ENCODE measurements around the gene AGR2. TPM values are rescaled to one million over a fixed set of nuclear protein-coding genes. Genes with fewer than 3 reads are reported as not detected.

Gene AGR2
- total RNA-seq, 1 experiment from 2014 or later, result not detected

DNA sequence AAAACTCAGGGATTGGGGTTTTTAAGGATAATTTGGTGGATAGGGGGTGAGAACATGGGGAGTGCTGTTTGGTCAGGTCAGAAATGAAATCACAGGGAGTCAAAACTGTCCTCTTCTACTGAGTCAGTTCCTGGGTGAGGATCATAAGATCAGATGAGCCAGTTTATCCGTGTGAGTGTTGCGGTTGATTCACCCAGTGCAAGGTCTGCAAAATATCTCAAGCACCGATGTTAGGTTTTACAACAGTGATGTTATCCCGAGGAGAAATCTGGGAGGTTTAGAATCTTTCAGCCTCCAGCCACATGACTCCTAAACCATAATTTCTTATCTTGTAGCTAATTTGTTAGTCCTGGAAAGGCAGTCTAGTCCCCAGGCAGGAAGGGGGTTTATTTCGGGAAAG lies 31.7 kb upstream of the AGR2 start:
- Histone ChIP-seq H2BK120ac (ENCODE audit: low read depth, low read length, poor library complexity, severe bottlenecking) (no peak overlapping the region), H3K23me2 (ENCODE audit: insufficient read length, low read depth, low read length, poor library complexity, severe bottlenecking) (no peaks in the 10 kb centered on the region), H4K20me1 (ENCODE audit: control insufficient read depth, insufficient read depth, insufficient read length) (no peaks in the 10 kb centered on the region), H3K27ac (ENCODE audit: insufficient read length, low read depth, low read length) (no peak overlapping the region), H3K14ac (ENCODE audit: insufficient read depth, low read length) (no peak overlapping the region), H2AFZ (ENCODE audit: low read length) (no peak overlapping the region), H3K4me1 (ENCODE audit: insufficient read depth, low read length) (no peaks in the 10 kb centered on the region), H4K5ac (ENCODE audit: insufficient read length, low read depth, low read length) (no peak overlapping the region), H3K4me2 (ENCODE audit: insufficient read depth, insufficient read length, low read length) (no peak overlapping the region), H2BK20ac (ENCODE audit: low read depth, low read length, poor library complexity, severe bottlenecking) (no peak overlapping the region), H2BK5ac (ENCODE audit: insufficient read length, low read length) (no peak overlapping the region), H3K79me2 (ENCODE audit: insufficient read depth, low read length) (no peaks in the 10 kb centered on the region), H3K56ac (ENCODE audit: insufficient read length, low read depth, low read length) (no peak overlapping the region), H2BK12ac (ENCODE audit: insufficient read length, low read depth, low read length) (no peak overlapping the region), H3K9ac (ENCODE audit: extremely low read depth, insufficient read length, low read length) (no peak overlapping the region), H4K91ac (ENCODE audit: insufficient read length, low read depth, low read length) (no peak overlapping the region), H3K23ac (ENCODE audit: insufficient read length, low read depth, low read length) (no peak overlapping the region), H3K79me1 (ENCODE audit: insufficient read depth, low read depth, low read length, poor library complexity, severe bottlenecking) (no peaks in the 10 kb centered on the region), H3K18ac (ENCODE audit: insufficient read length, low read depth, low read length) (no peak overlapping the region), H4K8ac (replicated peaks; ENCODE audit: insufficient read length, low read depth, low read length) (no peak overlapping the region), H3K4ac (ENCODE audit: low read depth, low read length) (no peak overlapping the region), H3K27me3 (ENCODE audit: insufficient read depth, low read length) (no peaks in the 10 kb centered on the region), H2AK5ac (ENCODE audit: insufficient read length, low read length) (no peak overlapping the region), H3T11ph (ENCODE audit: low read length) (no peak overlapping the region), H3K9me3 (ENCODE audit: control insufficient read depth, low read depth, low read length) (no peaks in the 10 kb centered on the region), H2BK15ac (ENCODE audit: low read depth, low read length) (no peak overlapping the region)
- TF ChIP-seq, protein P1, sequence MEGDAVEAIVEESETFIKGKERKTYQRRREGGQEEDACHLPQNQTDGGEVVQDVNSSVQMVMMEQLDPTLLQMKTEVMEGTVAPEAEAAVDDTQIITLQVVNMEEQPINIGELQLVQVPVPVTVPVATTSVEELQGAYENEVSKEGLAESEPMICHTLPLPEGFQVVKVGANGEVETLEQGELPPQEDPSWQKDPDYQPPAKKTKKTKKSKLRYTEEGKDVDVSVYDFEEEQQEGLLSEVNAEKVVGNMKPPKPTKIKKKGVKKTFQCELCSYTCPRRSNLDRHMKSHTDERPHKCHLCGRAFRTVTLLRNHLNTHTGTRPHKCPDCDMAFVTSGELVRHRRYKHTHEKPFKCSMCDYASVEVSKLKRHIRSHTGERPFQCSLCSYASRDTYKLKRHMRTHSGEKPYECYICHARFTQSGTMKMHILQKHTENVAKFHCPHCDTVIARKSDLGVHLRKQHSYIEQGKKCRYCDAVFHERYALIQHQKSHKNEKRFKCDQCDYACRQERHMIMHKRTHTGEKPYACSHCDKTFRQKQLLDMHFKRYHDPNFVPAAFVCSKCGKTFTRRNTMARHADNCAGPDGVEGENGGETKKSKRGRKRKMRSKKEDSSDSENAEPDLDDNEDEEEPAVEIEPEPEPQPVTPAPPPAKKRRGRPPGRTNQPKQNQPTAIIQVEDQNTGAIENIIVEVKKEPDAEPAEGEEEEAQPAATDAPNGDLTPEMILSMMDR (conservative IDR thresholded peaks at IDR 0.05), result no peak
- Mint-ChIP-seq H3K27ac (no peak overlapping the region), H3K4me1 (peaks cover 5% of the 10 kb centered on the region in 2 experiments), H3K4me3 (no peak overlapping the region), H3K27me3 (ENCODE audit: low read depth) (no peaks in the 10 kb centered on the region), H3K9me3 (no peaks in the 10 kb centered on the region), H3K36me3 (ENCODE audit: insufficient read depth in 1 of 3, low read depth in 3 of 3) (no peaks in the 10 kb centered on the region)
- DNase-seq, result no peak
- WGBS (ENCODE audit: extremely low coverage, insufficient read length, low lambda C conversion rate), result no CpG with 5 or more reads among the region's 5 CpGs
